WERI-Rb-1 (cell line): ENCODE measurements around the gene PLCG2.

Experiments
- DNase-seq: peaks from one replicate; pipeline ENCODE4 v3.0.0-alpha.2; 2020
- H3K27ac ChIP-seq: fragments of 250-450 bp; sonication (Bioruptor Pico); 2 replicates; pipeline ENCODE4 v1.5.1; 2020; ENCODE audit warnings: mild to moderate bottlenecking, moderate library complexity
- H3K27me3 ChIP-seq: fragments of 250-450 bp; sonication (Bioruptor Pico); 2 replicates; pipeline ENCODE4 v1.5.1; 2021; ENCODE audit warnings: mild to moderate bottlenecking, low read depth, moderate library complexity; ENCODE audit not compliant: insufficient read depth, severe bottlenecking
- H3K36me3 ChIP-seq: fragments of 250-450 bp; sonication (Bioruptor Pico); 2 replicates; pipeline ENCODE4 v1.5.1; 2020; ENCODE audit warnings: mild to moderate bottlenecking, moderate library complexity
- H3K4me3 ChIP-seq: 2 replicates; pipeline ENCODE4 v1.5.1; 2011; ENCODE audit warnings: low read depth, mild to moderate bottlenecking, control low read depth, low read length
- H3K9me3 ChIP-seq: fragments of 250-450 bp; sonication (Bioruptor Pico); 2 replicates; pipeline ENCODE4 v1.5.1; 2021; ENCODE audit warnings: mild to moderate bottlenecking, moderate library complexity; ENCODE audit not compliant: severe bottlenecking
- CTCF ChIP-seq: IDR thresholded peaks from 2 replicates; pipeline ENCODE4 v1.5.1; 2011; ENCODE audit warnings: low read depth, mild to moderate bottlenecking, control low read depth, inconsistent platforms, low read length

Gene PLCG2

GRCh38 chr16:81891736-81892364, 112.8 kb downstream of the PLCG2 start:
- no peaks in the 10 kb centered on the region for H3K36me3 ChIP-seq
- H3K9me3 ChIP-seq = no peaks in the 10 kb centered on the region
- TF ChIP-seq CTCF = no peak
- no peaks in the 10 kb centered on the region for H3K27me3 ChIP-seq
- DNase-seq = no peak
- no peak overlapping the region for H3K27ac ChIP-seq
- H3K4me3 ChIP-seq = no peak overlapping the region

- Histone ChIP-seq H3K9me3 (no peaks in the 10 kb centered on the region), H3K4me3 (no peak overlapping the region), H3K27me3 (no peaks in the 10 kb centered on the region), H3K36me3 (no peaks in the 10 kb centered on the region), H3K27ac (no peak overlapping the region)
- DNase-seq = no peak
- TF ChIP-seq CTCF = no peak
Observed at GRCh38 chr16:81894592-81894991, 115.5 kb downstream of the PLCG2 start.

GRCh38 chr16:81896902-81897301, 117.8 kb downstream of the PLCG2 start:
- Histone ChIP-seq H3K27ac (no peak overlapping the region), H3K9me3 (no peaks in the 10 kb centered on the region), H3K4me3 (no peak overlapping the region), H3K27me3 (no peaks in the 10 kb centered on the region), H3K36me3 (no peaks in the 10 kb centered on the region)
- TF ChIP-seq CTCF = no peak
- no peak for DNase-seq

GRCh38 chr16:81899601-81900000, 120.5 kb downstream of the PLCG2 start:
- H3K36me3 ChIP-seq = no peaks in the 10 kb centered on the region
- no peak for TF ChIP-seq CTCF

GRCh38 chr16:81900014-81900413, 120.9 kb downstream of the PLCG2 start:
- H3K36me3 ChIP-seq = no peaks in the 10 kb centered on the region

More at GRCh38 chr16:81899601-81900000, 120.5 kb downstream of the PLCG2 start:
- no peak for DNase-seq
- H3K27me3 ChIP-seq = no peaks in the 10 kb centered on the region
- H3K9me3 ChIP-seq = no peaks in the 10 kb centered on the region
- H3K27ac ChIP-seq = no peak overlapping the region
- H3K4me3 ChIP-seq = no peak overlapping the region

More at GRCh38 chr16:81900014-81900413, 120.9 kb downstream of the PLCG2 start:
- no peak for DNase-seq
- Histone ChIP-seq H3K27me3 (no peaks in the 10 kb centered on the region), H3K4me3 (no peak overlapping the region), H3K27ac (no peak overlapping the region), H3K9me3 (no peaks in the 10 kb centered on the region)
- no peak for TF ChIP-seq CTCF
